ENCODE measurements around the gene IL11. TPM values are rescaled to one million over a fixed set of nuclear protein-coding genes. Genes with fewer than 3 reads are reported as not detected.

IL11 gene
- total and polyA plus RNA-seq, 2 donors (not counting 3 experiments of a cell fraction or from before 2014, with no cell fraction given), result not detected

GRCh38 chr19:55316646-55317045, 53.6 kb downstream of the IL11 start:
- Histone ChIP-seq H3K4me2 (ENCODE audit: insufficient read depth, low read length) (no peak overlapping the region), H4K20me1 (replicated peaks; ENCODE audit: control insufficient read depth, extremely low read depth, insufficient read depth, low read length) (no peaks in the 10 kb centered on the region), H3K27ac (ENCODE audit: insufficient read depth, low read depth, low read length) (no peak overlapping the region), H3K79me2 (ENCODE audit: control insufficient read depth, insufficient read depth, low read length) (no peaks in the 10 kb centered on the region), H3K4me1 (ENCODE audit: control insufficient read depth, extremely low read depth, insufficient read depth, low read length) (no peaks in the 10 kb centered on the region), H3K4me3 (replicated peaks in 1 of 3; ENCODE audit: insufficient read depth in 1 of 3, low read depth in 1 of 3, low read length in 3 of 3) (no peak overlapping the region), H3K27me3 (ENCODE audit: control insufficient read depth in 2 of 2, insufficient read depth in 2 of 2, low read length in 2 of 2) (no peaks in the 10 kb centered on the region), H3K9ac (replicated peaks; ENCODE audit: extremely low read depth, insufficient read depth, low read length) (no peak overlapping the region), H3K9me3 (replicated peaks; ENCODE audit: control insufficient read depth, insufficient read depth, low read length) (no peaks in the 10 kb centered on the region), H2AFZ (ENCODE audit: low read depth, low read length) (no peak overlapping the region), H3K9me1 (replicated peaks; ENCODE audit: control insufficient read depth, extremely low read depth, insufficient read depth, low read length) (no peaks in the 10 kb centered on the region), H3K36me3 (ENCODE audit: control insufficient read depth in 2 of 2, extremely low read depth in 1 of 2, insufficient read depth in 2 of 2, low read length in 2 of 2) (no peaks in the 10 kb centered on the region)
- DNase-seq (ENCODE audit: low read depth, low spot score), result no peak
- dilution Hi-C loops (cut with MboI; ENCODE audit: extremely low pct_ligation_motif_present, low sequenced_read_pairs), result no loop called here
- ChIA-PET CTCF (interaction anchor here (2.1 kb wide), 1 partner anchor 15 kb away, joined by 8 read pairs; no protein-coding TSS in a partner anchor), POLR2A (no interaction called here)
- FAIRE-seq, result no peak
- BruUV-seq (replicated peaks), result no TSS peak
- no peak for TF ChIP-seq FOS (IDR thresholded peaks at IDR 0.05; ENCODE audit: borderline replicate concordance, insufficient read depth, low read length)
- no peak for TF ChIP-seq MYC (IDR thresholded peaks at IDR 0.05; ENCODE audit: low read depth, low read length)
- no peak for TF ChIP-seq GATA2 (IDR thresholded peaks at IDR 0.05; ENCODE audit: insufficient read depth, insufficient read length, low read depth, low read length)
- no peak for TF ChIP-seq JUN (IDR thresholded peaks at IDR 0.05; ENCODE audit: borderline replicate concordance, insufficient read depth, insufficient read length, low read depth)
- intact Hi-C loops (cut with micrococcal nuclease), result no loop called here

DNA sequence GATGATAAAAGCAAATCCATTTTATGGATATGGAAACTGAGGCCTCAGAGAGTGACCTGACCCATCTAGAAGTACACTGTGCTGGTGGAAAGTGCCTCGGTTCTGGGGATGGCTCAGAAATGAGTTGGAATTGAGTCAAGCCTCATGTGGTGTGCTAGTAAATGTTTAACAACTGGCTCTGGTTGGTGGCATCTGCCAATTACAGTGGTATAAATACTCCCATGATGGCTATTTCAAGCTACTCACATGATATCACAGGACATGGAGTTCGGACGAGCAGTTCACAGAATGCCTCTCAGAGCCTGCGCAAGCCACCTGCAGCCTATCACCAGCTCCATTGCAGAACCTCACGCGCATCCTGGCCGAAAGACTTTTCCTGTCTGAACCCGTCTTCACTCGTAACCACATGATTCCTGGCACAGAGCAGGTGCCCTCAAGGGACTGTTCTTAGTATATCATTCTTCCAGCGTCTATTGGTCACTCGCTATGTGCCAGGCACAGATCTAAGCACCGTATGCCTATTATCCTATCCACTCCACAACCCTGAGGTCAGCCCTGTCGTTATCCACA, 54.2 kb downstream of the IL11 start:
- Histone ChIP-seq H3K4me1 (ENCODE audit: control insufficient read depth, extremely low read depth, insufficient read depth, low read length) (no peaks in the 10 kb centered on the region), H2AFZ (ENCODE audit: low read depth, low read length) (no peak overlapping the region), H3K27me3 (ENCODE audit: control insufficient read depth in 2 of 2, insufficient read depth in 2 of 2, low read length in 2 of 2) (no peaks in the 10 kb centered on the region), H3K4me3 (replicated peaks in 1 of 3; ENCODE audit: insufficient read depth in 1 of 3, low read depth in 1 of 3, low read length in 3 of 3) (no peak overlapping the region), H3K4me2 (ENCODE audit: insufficient read depth, low read length) (no peak overlapping the region), H3K36me3 (ENCODE audit: control insufficient read depth in 2 of 2, extremely low read depth in 1 of 2, insufficient read depth in 2 of 2, low read length in 2 of 2) (no peaks in the 10 kb centered on the region), H4K20me1 (replicated peaks; ENCODE audit: control insufficient read depth, extremely low read depth, insufficient read depth, low read length) (no peaks in the 10 kb centered on the region), H3K9ac (replicated peaks; ENCODE audit: extremely low read depth, insufficient read depth, low read length) (no peak overlapping the region), H3K9me3 (replicated peaks; ENCODE audit: control insufficient read depth, insufficient read depth, low read length) (no peaks in the 10 kb centered on the region), H3K79me2 (ENCODE audit: control insufficient read depth, insufficient read depth, low read length) (no peaks in the 10 kb centered on the region), H3K27ac (ENCODE audit: insufficient read depth, low read depth, low read length) (no peak overlapping the region), H3K9me1 (replicated peaks; ENCODE audit: control insufficient read depth, extremely low read depth, insufficient read depth, low read length) (no peaks in the 10 kb centered on the region)
- POLR2A ChIA-PET, result no interaction called here
- FAIRE-seq (no peak), DNase-seq (ENCODE audit: low read depth, low spot score) (no peak)
- CTCF ChIA-PET, result interaction anchor here (2.1 kb wide), 1 partner anchor 14 kb away, joined by 8 read pairs; no protein-coding TSS in a partner anchor
- dilution Hi-C loops (cut with MboI; ENCODE audit: extremely low pct_ligation_motif_present, low sequenced_read_pairs), result no loop called here
- intact Hi-C loops (cut with micrococcal nuclease), result no loop called here
- BruUV-seq (replicated peaks), result no TSS peak
- TF ChIP-seq, protein P1, sequence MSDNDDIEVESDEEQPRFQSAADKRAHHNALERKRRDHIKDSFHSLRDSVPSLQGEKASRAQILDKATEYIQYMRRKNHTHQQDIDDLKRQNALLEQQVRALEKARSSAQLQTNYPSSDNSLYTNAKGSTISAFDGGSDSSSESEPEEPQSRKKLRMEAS (IDR thresholded peaks at IDR 0.05; ENCODE audit: insufficient read depth, insufficient read length), result no peak
- no peak for TF ChIP-seq POLR2AphosphoS5 (IDR thresholded peaks at IDR 0.05; ENCODE audit: insufficient read depth, low read depth, low read length)
- TF ChIP-seq FOS (IDR thresholded peaks at IDR 0.05; ENCODE audit: borderline replicate concordance, insufficient read depth, low read length), result no peak
- TF ChIP-seq EZH2 (IDR thresholded peaks at IDR 0.05; ENCODE audit: borderline replicate concordance, low read depth, low read length, severe bottlenecking), result no peak
- TF ChIP-seq MYC (IDR thresholded peaks at IDR 0.05; ENCODE audit: low read depth, low read length), result no peak
- no peak for TF ChIP-seq POLR2A (IDR thresholded peaks at IDR 0.05; ENCODE audit: low read depth, low read length)
- TF ChIP-seq GATA2 (IDR thresholded peaks at IDR 0.05; ENCODE audit: insufficient read depth, insufficient read length, low read depth, low read length), result no peak
- no peak for TF ChIP-seq JUN (IDR thresholded peaks at IDR 0.05; ENCODE audit: borderline replicate concordance, insufficient read depth, insufficient read length, low read depth)
- no peak for TF ChIP-seq CTCF (IDR thresholded peaks at IDR 0.05; ENCODE audit: extremely low read depth in 1 of 2, insufficient read depth in 1 of 2, low read depth in 1 of 2, low read length in 2 of 2)
